H9 (cell line): ENCODE results near the gene LMNTD2. TPM values are rescaled to one million over a fixed set of nuclear protein-coding genes. Genes with fewer than 3 reads are reported as not detected.

Source experiments
- DNase-seq: peaks from one replicate; pipeline ENCODE4 v3.0.0-alpha.2; 2017
- H2AFZ ChIP-seq: one replicate; pipeline ENCODE4 v1.6.1; 2013; ENCODE audit warnings: mild to moderate bottlenecking, low read length, control low read depth, moderate library complexity
- H2AK5ac ChIP-seq: 2 replicates; pipeline ENCODE4 v1.6.1; 2013; ENCODE audit warnings: low read length, control low read depth, mixed read lengths; ENCODE audit not compliant: insufficient read length
- H2BK120ac ChIP-seq: one replicate; pipeline ENCODE4 v1.6.1; 2013; ENCODE audit warnings: low read depth, mild to moderate bottlenecking, low read length, control low read depth, inconsistent platforms; ENCODE audit not compliant: poor library complexity, severe bottlenecking
- H2BK12ac ChIP-seq: 2 replicates; pipeline ENCODE4 v1.6.1; 2013; ENCODE audit warnings: low read length, control low read depth, mixed read lengths, low read depth; ENCODE audit not compliant: insufficient read length
- H2BK15ac ChIP-seq: 2 replicates; pipeline ENCODE4 v1.6.1; 2013; ENCODE audit warnings: low read depth, low read length, control low read depth
- H2BK20ac ChIP-seq: one replicate; pipeline ENCODE4 v1.6.1; 2013; ENCODE audit warnings: low read depth, mild to moderate bottlenecking, low read length, control low read depth, inconsistent platforms; ENCODE audit not compliant: poor library complexity, severe bottlenecking
- H2BK5ac ChIP-seq: 2 replicates; pipeline ENCODE4 v1.6.1; 2013; ENCODE audit warnings: low read length, control low read depth, mixed read lengths; ENCODE audit not compliant: insufficient read length
- H3K14ac ChIP-seq: 2 replicates; pipeline ENCODE4 v1.6.1; 2013; ENCODE audit warnings: low read length, control low read depth; ENCODE audit not compliant: insufficient read depth
- H3K18ac ChIP-seq: 2 replicates; pipeline ENCODE4 v1.6.1; 2013; ENCODE audit warnings: low read depth, mild to moderate bottlenecking, mixed read lengths, low read length, control low read depth; ENCODE audit not compliant: insufficient read length
- H3K23ac ChIP-seq: 2 replicates; pipeline ENCODE4 v1.6.1; 2013; ENCODE audit warnings: low read length, control low read depth, mixed read lengths, low read depth; ENCODE audit not compliant: insufficient read length
- H3K23me2 ChIP-seq: 2 replicates; pipeline ENCODE4 v1.6.1; 2013; ENCODE audit warnings: low read depth, mild to moderate bottlenecking, mixed read lengths, low read length, control low read depth; ENCODE audit not compliant: insufficient read length, poor library complexity, severe bottlenecking
- H3K27ac ChIP-seq: 2 replicates; pipeline ENCODE4 v1.5.1; 2013; ENCODE audit warnings: low read length, control low read depth, mixed read lengths, low read depth; ENCODE audit not compliant: insufficient read length
- H3K27me3 ChIP-seq: 2 replicates; pipeline ENCODE4 v1.6.1; 2013; ENCODE audit warnings: low read length, control low read depth, inconsistent platforms; ENCODE audit not compliant: insufficient read depth
- H3K4ac ChIP-seq: 2 replicates; pipeline ENCODE4 v1.6.1; 2013; ENCODE audit warnings: low read depth, mild to moderate bottlenecking, control low read depth, inconsistent platforms, low read length, moderate library complexity
- H3K4me1 ChIP-seq: 2 replicates; pipeline ENCODE4 v1.6.1; 2013; ENCODE audit warnings: low read length, control low read depth, inconsistent platforms; ENCODE audit not compliant: insufficient read depth
- H3K4me2 ChIP-seq: 2 replicates; pipeline ENCODE4 v1.6.1; 2013; ENCODE audit warnings: low read length, control low read depth, mixed read lengths; ENCODE audit not compliant: insufficient read length, insufficient read depth
- H3K56ac ChIP-seq: 2 replicates; pipeline ENCODE4 v1.6.1; 2013; ENCODE audit warnings: low read depth, mild to moderate bottlenecking, mixed read lengths, low read length, control low read depth; ENCODE audit not compliant: insufficient read length
- H3K79me1 ChIP-seq: 2 replicates; pipeline ENCODE4 v1.6.1; 2013; ENCODE audit warnings: low read depth, mild to moderate bottlenecking, moderate library complexity, low read length, control low read depth, inconsistent platforms; ENCODE audit not compliant: insufficient read depth, poor library complexity, severe bottlenecking
- H3K79me2 ChIP-seq: 2 replicates; pipeline ENCODE4 v1.6.1; 2013; ENCODE audit warnings: low read length, control low read depth, inconsistent platforms; ENCODE audit not compliant: insufficient read depth
- H3K9ac ChIP-seq: 2 replicates; pipeline ENCODE4 v1.6.1; 2013; ENCODE audit warnings: low read length, control low read depth, mixed read lengths; ENCODE audit not compliant: insufficient read length; ENCODE audit errors: extremely low read depth
- H3K9me3 ChIP-seq: one replicate; pipeline ENCODE4 v1.6.1; 2013; ENCODE audit warnings: low read depth, low read length, inconsistent platforms; ENCODE audit not compliant: control insufficient read depth
- H3T11ph ChIP-seq: one replicate; pipeline ENCODE4 v1.6.1; 2013; ENCODE audit warnings: mild to moderate bottlenecking, low read length, control low read depth, inconsistent platforms
- H4K20me1 ChIP-seq: one replicate; pipeline ENCODE4 v1.6.1; 2013; ENCODE audit not compliant: control insufficient read depth, insufficient read length, insufficient read depth
- H4K5ac ChIP-seq: 2 replicates; pipeline ENCODE4 v1.6.1; 2013; ENCODE audit warnings: low read depth, mild to moderate bottlenecking, mixed read lengths, low read length, control low read depth; ENCODE audit not compliant: insufficient read length
- H4K8ac ChIP-seq: replicated peaks from 2 replicates; pipeline ENCODE4 v1.6.1; 2013; ENCODE audit warnings: low read length, control low read depth, mixed read lengths, low read depth; ENCODE audit not compliant: insufficient read length
- H4K91ac ChIP-seq: 2 replicates; pipeline ENCODE4 v1.6.1; 2013; ENCODE audit warnings: low read depth, mild to moderate bottlenecking, moderate library complexity, mixed read lengths, low read length, control low read depth; ENCODE audit not compliant: insufficient read length
- H3K27ac Mint-ChIP-seq, 3 experiments: 2 replicates in 2 of 3; 3 replicates in 1 of 3; pipeline ENCODE4 v1.8.0; 2020 to 2021; ENCODE audit warnings: mixed read lengths in 3 of 3, mild to moderate bottlenecking in 1 of 3, moderate library complexity in 1 of 3
- H3K27me3 Mint-ChIP-seq: 2 replicates; pipeline ENCODE4 v1.8.0; 2021; ENCODE audit warnings: low read depth, mild to moderate bottlenecking, moderate library complexity, mixed read lengths
- H3K36me3 Mint-ChIP-seq, 3 experiments: 2 replicates in 2 of 3; 3 replicates in 1 of 3; pipeline ENCODE4 v1.8.0; 2020 to 2021; ENCODE audit warnings: low read depth in 3 of 3, mixed read lengths in 3 of 3; ENCODE audit not compliant: insufficient read depth in 1 of 3
- H3K4me1 Mint-ChIP-seq, 2 experiments: 2 replicates each; pipeline ENCODE4 v1.8.0; 2020; ENCODE audit warnings: mixed read lengths in 2 of 2
- H3K4me3 Mint-ChIP-seq, 2 experiments: 2 replicates in 1 of 2; 3 replicates in 1 of 2; pipeline ENCODE4 v1.8.0; 2020 to 2021; ENCODE audit warnings: mild to moderate bottlenecking in 2 of 2, mixed read lengths in 2 of 2, moderate library complexity in 1 of 2
- H3K9me3 Mint-ChIP-seq, 2 experiments: 2 replicates in 1 of 2; 3 replicates in 1 of 2; pipeline ENCODE4 v1.8.0; 2020; ENCODE audit warnings: mild to moderate bottlenecking in 2 of 2, mixed read lengths in 2 of 2, moderate library complexity in 1 of 2
- CTCF ChIP-seq: fragments of 200-600 bp; sonication (generic); conservative IDR thresholded peaks from 3 replicates; pipeline ENCODE4 v1.8.0; 2021; ENCODE audit warnings: antibody characterized with exemption, mild to moderate bottlenecking
- WGBS: extraction: QIAGEN DNeasy Blood & Tissue Kit; methylation state at CpG from one replicate; pipeline ENCODE4 v1.1.7; 2013; ENCODE audit warnings: missing lambda C conversion rate, low lambda C conversion rate, mixed read lengths; ENCODE audit not compliant: insufficient read length; ENCODE audit errors: extremely low coverage; 5-methylcytosine and 5-hydroxymethylcytosine counted together
- total RNA-seq: library from RNA; stranded (reverse); gene quantifications from 2 replicates; pipeline ENCODE4 v1.2.1, GENCODE V29; 2021

Gene LMNTD2
- total RNA-seq, 1 experiment from 2014 or later: 4.7 TPM

DNA sequence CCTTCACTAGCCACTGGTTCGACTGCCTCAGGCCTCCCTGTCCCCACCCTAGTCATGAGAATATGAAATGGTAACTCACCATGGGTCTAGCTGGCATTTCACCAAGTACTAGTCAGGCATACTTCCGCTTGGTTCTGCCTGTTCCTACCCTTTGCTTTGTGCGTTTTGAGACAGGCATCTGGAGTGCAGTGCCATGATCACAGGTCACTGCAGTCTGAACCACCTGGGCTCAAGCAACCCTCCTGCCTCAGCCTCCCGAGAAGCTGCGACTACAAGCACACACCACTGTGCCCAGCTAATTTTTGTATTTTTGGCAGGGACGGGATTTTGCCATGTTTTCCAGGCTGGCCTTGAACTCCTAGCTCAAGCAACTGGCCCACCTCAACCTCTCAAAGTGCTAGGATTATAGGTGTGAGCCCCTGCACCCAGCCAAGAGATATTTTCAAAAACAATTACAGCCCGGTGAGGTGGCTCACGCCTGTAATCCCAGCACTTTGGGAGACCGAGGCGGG lies 39.3 kb downstream of the LMNTD2 start:
- Histone ChIP-seq H3K18ac (no peak overlapping the region), H3K27me3 (no peaks in the 10 kb centered on the region), H2BK12ac (no peak overlapping the region), H3K56ac (no peak overlapping the region), H4K8ac (no peak overlapping the region), H3K23ac (no peak overlapping the region), H3K79me2 (no peaks in the 10 kb centered on the region), H2AFZ (no peak overlapping the region), H2AK5ac (no peak overlapping the region), H2BK20ac (no peak overlapping the region), H3T11ph (no peak overlapping the region), H3K9me3 (no peaks in the 10 kb centered on the region), H3K27ac (no peak overlapping the region), H3K79me1 (no peaks in the 10 kb centered on the region), H3K4me2 (no peak overlapping the region), H3K23me2 (peaks cover 3% of the 10 kb centered on the region), H2BK120ac (no peak overlapping the region), H3K4me1 (no peaks in the 10 kb centered on the region), H4K20me1 (no peaks in the 10 kb centered on the region), H4K91ac (no peak overlapping the region), H3K9ac (no peak overlapping the region), H3K4ac (no peak overlapping the region), H2BK5ac (no peak overlapping the region), H2BK15ac (no peak overlapping the region), H4K5ac (no peak overlapping the region), H3K14ac (no peak overlapping the region)
- Mint-ChIP-seq H3K4me3 (no peak overlapping the region), H3K4me1 (peaks cover 3 to 4% of the 10 kb centered on the region in 2 experiments; a peak in 3 of 4 replicates), H3K36me3 (peaks cover 15 to 26% (median 16%) of the 10 kb centered on the region in 3 experiments), H3K9me3 (peaks cover 34 to 41% of the 10 kb centered on the region in 2 experiments), H3K27ac (no peak overlapping the region), H3K27me3 (peaks cover 12% of the 10 kb centered on the region)
- no peak for TF ChIP-seq CTCF
- no peak for DNase-seq
- WGBS: no CpG with 5 or more reads among the region's 10 CpGs
